ENCODE results near the gene PRMT1. TPM values are rescaled to one million over a fixed set of nuclear protein-coding genes. Genes with fewer than 3 reads are reported as not detected.

Gene PRMT1
- polyA plus RNA-seq, 3 donors, result 60.1 to 94.4 (median 74.3) TPM

DNA sequence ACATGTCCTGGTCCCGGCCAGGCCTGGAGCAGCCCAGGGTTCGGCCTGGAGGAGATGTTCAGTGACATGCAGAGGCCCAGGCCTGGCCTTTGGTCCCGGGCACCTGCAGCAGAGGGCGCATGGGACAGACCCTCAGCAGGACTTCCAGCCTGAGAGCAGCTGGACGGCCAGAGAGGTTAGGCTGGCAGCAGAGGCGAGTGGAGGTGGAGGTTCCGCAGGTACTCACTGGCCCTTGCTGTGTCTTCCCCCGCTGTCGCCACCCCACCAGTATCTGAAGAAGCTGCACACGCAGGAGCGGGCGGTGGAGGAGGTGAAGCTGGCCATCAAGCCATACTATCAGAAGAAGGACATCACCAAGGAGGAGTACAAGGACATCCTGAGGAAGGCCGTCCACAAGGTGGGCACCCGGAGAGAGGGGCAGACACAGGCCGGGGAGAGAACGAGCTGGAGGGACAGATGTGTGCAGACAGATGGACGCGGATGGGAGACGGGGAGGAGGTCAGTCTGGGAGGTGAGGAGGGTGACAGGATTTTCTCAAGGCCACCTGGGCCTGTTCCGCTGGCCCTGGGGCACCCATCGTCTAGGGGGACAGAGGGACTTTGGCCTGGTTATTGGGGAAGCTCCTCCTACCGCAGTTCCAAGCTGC is 19.5 kb upstream of the PRMT1 start:
- H3K27me3 ChIP-seq (ENCODE audit: control insufficient read depth in 2 of 2, insufficient read depth in 2 of 2, low read length in 2 of 2), result no peaks in the 10 kb centered on the region
- Mint-ChIP-seq H3K9me3 (peaks cover 0 to 4% (median 0%) of the 10 kb centered on the region in 7 donors), H3K36me3 (peaks cover 72 to 96% of the 10 kb centered on the region in 2 donors), H3K27me3 (ENCODE audit: low read depth in 3 of 3) (peaks cover 0 to 3% (median 0%) of the 10 kb centered on the region in 3 donors), H3K4me1 (no peaks in the 10 kb centered on the region), H3K27ac (peak overlapping the region in 2 of 7 donors; percentile 13 to 35), H3K4me3 (no peak overlapping the region)
- no peak overlapping the region for H2AFZ ChIP-seq (ENCODE audit: insufficient read depth, low read depth, low read length, poor library complexity, severe bottlenecking)
- 97% methylated on average over 19 of the region's 22 CpGs for WGBS (ENCODE audit: insufficient coverage)
- intact Hi-C loops (cut with micrococcal nuclease), result no loop called here
- H3K4me1 ChIP-seq (ENCODE audit: control insufficient read depth in 1 of 2, insufficient read depth in 2 of 2, low read length in 2 of 2), result no peaks in the 10 kb centered on the region
- H3K9ac ChIP-seq (ENCODE audit: insufficient read depth, low read length, poor library complexity, severe bottlenecking), result no peak overlapping the region
- no peak overlapping the region for H3K4me2 ChIP-seq (replicated peaks; ENCODE audit: extremely low read depth, low read length, poor library complexity, severe bottlenecking)
- TF ChIP-seq, protein P1, sequence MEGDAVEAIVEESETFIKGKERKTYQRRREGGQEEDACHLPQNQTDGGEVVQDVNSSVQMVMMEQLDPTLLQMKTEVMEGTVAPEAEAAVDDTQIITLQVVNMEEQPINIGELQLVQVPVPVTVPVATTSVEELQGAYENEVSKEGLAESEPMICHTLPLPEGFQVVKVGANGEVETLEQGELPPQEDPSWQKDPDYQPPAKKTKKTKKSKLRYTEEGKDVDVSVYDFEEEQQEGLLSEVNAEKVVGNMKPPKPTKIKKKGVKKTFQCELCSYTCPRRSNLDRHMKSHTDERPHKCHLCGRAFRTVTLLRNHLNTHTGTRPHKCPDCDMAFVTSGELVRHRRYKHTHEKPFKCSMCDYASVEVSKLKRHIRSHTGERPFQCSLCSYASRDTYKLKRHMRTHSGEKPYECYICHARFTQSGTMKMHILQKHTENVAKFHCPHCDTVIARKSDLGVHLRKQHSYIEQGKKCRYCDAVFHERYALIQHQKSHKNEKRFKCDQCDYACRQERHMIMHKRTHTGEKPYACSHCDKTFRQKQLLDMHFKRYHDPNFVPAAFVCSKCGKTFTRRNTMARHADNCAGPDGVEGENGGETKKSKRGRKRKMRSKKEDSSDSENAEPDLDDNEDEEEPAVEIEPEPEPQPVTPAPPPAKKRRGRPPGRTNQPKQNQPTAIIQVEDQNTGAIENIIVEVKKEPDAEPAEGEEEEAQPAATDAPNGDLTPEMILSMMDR (IDR thresholded peaks at IDR 0.05), result no peak
- no peak for DNase-seq
- no peaks in the 10 kb centered on the region for H3K9me3 ChIP-seq (replicated peaks in 1 of 2; ENCODE audit: control insufficient read depth in 1 of 2, insufficient read depth in 1 of 2, low read length in 2 of 2)
- H3K27ac ChIP-seq (ENCODE audit: low read depth in 1 of 2, low read length in 2 of 2), result no peak overlapping the region
- no peak overlapping the region for H3K4me3 ChIP-seq (replicated peaks in 1 of 3; ENCODE audit: low read depth in 2 of 3, low read length in 3 of 3)
- no peaks in the 10 kb centered on the region for H3K79me2 ChIP-seq (ENCODE audit: insufficient read depth, low read length)
- peaks cover 47% of the 10 kb centered on the region for H4K20me1 ChIP-seq (ENCODE audit: insufficient read depth, low read length)
- H3K36me3 ChIP-seq (replicated peaks in 1 of 2; ENCODE audit: control insufficient read depth in 1 of 2, insufficient read depth in 2 of 2, low read length in 2 of 2), result peaks cover 88 to 100% of the 10 kb centered on the region in 2 donors

DNA sequence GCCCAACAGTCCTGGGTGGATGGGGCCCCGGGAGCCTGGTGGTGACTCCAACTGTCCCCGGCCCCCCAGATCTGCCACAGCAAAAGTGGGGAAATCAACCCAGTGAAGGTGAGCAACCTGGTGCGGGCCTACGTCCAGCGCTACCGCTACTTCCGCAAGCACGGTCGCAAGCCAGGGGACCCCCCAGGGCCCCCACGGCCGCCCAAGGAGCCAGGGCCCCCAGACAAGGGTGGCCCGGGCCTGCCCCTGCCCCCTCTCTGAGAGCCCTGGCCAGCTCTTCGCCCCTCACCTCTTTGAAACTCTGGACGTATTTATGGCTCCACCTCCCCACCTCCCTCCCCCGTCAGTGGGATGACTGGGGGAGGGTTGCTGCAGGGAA is 18.9 kb upstream of the PRMT1 start:
- Histone ChIP-seq H4K20me1 (ENCODE audit: insufficient read depth, low read length) (peaks cover 47% of the 10 kb centered on the region), H3K4me2 (replicated peaks; ENCODE audit: extremely low read depth, low read length, poor library complexity, severe bottlenecking) (no peak overlapping the region), H3K27me3 (ENCODE audit: control insufficient read depth in 2 of 2, insufficient read depth in 2 of 2, low read length in 2 of 2) (no peaks in the 10 kb centered on the region), H2AFZ (ENCODE audit: insufficient read depth, low read depth, low read length, poor library complexity, severe bottlenecking) (no peak overlapping the region), H3K4me3 (replicated peaks in 1 of 3; ENCODE audit: low read depth in 2 of 3, low read length in 3 of 3) (no peak overlapping the region), H3K27ac (ENCODE audit: low read depth in 1 of 2, low read length in 2 of 2) (no peak overlapping the region), H3K9ac (ENCODE audit: insufficient read depth, low read length, poor library complexity, severe bottlenecking) (no peak overlapping the region), H3K9me3 (replicated peaks in 1 of 2; ENCODE audit: control insufficient read depth in 1 of 2, insufficient read depth in 1 of 2, low read length in 2 of 2) (no peaks in the 10 kb centered on the region), H3K79me2 (ENCODE audit: insufficient read depth, low read length) (peaks cover 1% of the 10 kb centered on the region), H3K36me3 (replicated peaks in 1 of 2; ENCODE audit: control insufficient read depth in 1 of 2, insufficient read depth in 2 of 2, low read length in 2 of 2) (peaks cover 86 to 100% of the 10 kb centered on the region in 2 donors), H3K4me1 (ENCODE audit: control insufficient read depth in 1 of 2, insufficient read depth in 2 of 2, low read length in 2 of 2) (no peaks in the 10 kb centered on the region)
- Mint-ChIP-seq H3K9me3 (peaks cover 0 to 4% (median 0%) of the 10 kb centered on the region in 7 donors), H3K27me3 (ENCODE audit: low read depth in 3 of 3) (peaks cover 0 to 3% (median 0%) of the 10 kb centered on the region in 3 donors), H3K4me3 (no peak overlapping the region), H3K4me1 (no peaks in the 10 kb centered on the region), H3K27ac (no peak overlapping the region), H3K36me3 (peaks cover 73 to 96% of the 10 kb centered on the region in 2 donors)
- TF ChIP-seq, protein P1 (IDR thresholded peaks at IDR 0.05), result no peak
- 94% methylated on average over 9 of the region's 15 CpGs for WGBS (ENCODE audit: insufficient coverage)
- intact Hi-C loops (cut with micrococcal nuclease), result no loop called here
- DNase-seq, result no peak
